OCI-LY1 (cell line): ENCODE data around the gene KRT23.

Source experiments
- EZH2 ChIP-seq: fragments of 200-600 bp; sonication (generic), shearing (Covaris generic); IDR thresholded peaks from 2 replicates; pipeline ENCODE4 v1.8.0; 2017; ENCODE audit warnings: borderline replicate concordance, mixed run types, mild to moderate bottlenecking, antibody characterized with exemption, low read length, moderate library complexity, mixed read lengths
- TF ChIP-seq, protein P1 (sequence below): fragments of 200-600 bp; sonication (generic), shearing (Covaris generic); IDR thresholded peaks from 2 replicates; pipeline ENCODE4 v1.5.1; 2017; ENCODE audit warnings: mild to moderate bottlenecking, antibody characterized with exemption, low read length, moderate library complexity, mixed read lengths

DNA sequence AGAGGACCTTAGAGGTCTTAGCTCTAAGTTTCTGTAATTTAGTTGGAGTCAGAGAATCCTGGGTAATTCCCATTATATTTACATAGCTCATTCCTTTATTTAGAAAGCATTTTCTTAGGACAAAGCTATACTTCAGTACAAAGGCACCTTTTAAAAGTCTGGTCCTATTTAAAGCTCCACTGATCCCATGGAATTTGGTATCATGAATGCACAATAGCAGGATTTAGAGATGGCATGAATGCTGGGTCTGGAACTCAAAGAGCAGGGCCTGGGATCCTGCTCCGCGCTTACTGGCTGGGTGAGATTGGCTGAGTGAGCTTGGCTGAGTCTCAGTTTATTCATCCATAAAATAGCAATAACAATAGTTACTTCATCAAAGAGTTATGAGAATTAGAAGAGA, 4.8 kb downstream of the KRT23 start:
- TF ChIP-seq, protein P1, sequence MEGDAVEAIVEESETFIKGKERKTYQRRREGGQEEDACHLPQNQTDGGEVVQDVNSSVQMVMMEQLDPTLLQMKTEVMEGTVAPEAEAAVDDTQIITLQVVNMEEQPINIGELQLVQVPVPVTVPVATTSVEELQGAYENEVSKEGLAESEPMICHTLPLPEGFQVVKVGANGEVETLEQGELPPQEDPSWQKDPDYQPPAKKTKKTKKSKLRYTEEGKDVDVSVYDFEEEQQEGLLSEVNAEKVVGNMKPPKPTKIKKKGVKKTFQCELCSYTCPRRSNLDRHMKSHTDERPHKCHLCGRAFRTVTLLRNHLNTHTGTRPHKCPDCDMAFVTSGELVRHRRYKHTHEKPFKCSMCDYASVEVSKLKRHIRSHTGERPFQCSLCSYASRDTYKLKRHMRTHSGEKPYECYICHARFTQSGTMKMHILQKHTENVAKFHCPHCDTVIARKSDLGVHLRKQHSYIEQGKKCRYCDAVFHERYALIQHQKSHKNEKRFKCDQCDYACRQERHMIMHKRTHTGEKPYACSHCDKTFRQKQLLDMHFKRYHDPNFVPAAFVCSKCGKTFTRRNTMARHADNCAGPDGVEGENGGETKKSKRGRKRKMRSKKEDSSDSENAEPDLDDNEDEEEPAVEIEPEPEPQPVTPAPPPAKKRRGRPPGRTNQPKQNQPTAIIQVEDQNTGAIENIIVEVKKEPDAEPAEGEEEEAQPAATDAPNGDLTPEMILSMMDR, result no peak
- no peak for TF ChIP-seq EZH2
